NCI-H748 treated with DMSO at 0.1 percent for 48 hours (cell line): ENCODE results near the gene CUBN.
"Not testable (repeated sequence)": the region's sequence is repeated elsewhere in the genome, so short reads cannot be mapped to it uniquely, and the experiment has no call there.

Source experiments
- DNase-seq: peaks from one replicate; lab custom pipeline; 2025; lab: John Stamatoyannopoulos, UW

The CUBN gene

DNA sequence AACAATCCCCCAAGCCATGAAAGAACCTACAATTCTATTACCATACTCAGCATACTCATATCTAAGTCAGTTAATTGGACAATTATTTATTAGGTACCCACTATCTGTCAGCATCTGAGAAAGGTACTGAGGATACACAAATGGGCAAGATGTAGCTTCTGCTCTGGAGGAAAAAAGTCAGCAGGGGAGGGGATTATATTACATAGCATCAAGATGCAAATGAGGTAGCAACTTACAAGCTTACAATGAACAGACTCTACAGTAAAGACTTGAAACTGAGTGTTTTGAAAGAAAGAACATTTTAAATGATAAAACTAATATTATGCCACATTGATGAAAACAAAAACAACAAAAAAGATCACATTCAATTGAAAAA is 10.8 kb upstream of the CUBN start:
- DNase-seq = no peak

DNA sequence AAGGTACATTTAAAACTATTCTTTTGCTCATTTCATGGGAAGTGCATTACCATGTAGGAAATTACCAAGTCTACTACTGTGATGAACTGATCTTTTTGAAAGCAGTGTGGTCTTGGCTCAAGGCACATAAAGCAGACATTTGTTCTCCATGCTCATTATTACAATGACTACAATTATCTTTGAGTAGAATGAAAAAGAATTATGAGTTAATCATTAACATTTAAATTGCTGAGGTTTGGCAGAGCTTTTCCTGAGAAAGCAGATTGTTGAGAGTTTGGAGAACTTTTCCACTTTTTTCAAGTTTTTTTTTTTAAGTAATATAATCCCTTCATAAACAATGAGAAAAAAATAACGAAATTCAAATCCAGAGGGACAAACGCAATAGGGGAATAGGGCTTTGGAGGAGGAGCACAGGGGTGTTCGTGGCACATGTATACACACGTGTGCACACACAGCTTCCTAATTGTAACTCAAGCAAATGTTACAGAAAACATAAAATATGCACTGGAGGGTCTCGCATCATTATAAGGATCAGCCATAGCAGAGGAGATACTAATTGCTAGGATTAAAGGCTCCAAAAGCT is 8.9 kb upstream of the CUBN start:
- no peak for DNase-seq

DNA sequence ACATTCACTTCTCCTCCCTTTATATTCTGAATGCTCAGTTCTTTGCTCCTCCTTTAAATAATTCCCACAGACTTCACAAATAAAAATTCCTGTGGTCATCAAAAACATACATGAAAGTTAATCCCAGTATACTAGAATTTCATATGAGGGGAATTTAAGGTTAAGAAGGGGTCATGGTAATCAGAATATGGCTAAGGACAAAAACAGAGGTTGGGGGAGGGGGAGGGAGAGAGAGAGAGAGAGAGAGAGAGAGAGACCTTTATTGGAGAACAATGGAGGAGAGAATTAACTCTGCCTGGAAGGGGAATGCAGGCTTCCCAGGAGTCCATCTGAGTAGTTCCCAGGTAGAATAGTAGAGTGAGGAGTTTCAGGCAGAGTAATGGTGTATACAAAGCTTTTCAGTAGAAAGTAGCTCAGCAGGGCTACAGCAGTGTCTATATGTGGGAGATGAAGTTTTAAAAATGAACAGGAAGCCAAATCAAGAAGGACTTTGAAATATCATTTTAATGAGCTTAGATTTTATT is 5.2 kb upstream of the CUBN start:
- no peak for DNase-seq

DNA sequence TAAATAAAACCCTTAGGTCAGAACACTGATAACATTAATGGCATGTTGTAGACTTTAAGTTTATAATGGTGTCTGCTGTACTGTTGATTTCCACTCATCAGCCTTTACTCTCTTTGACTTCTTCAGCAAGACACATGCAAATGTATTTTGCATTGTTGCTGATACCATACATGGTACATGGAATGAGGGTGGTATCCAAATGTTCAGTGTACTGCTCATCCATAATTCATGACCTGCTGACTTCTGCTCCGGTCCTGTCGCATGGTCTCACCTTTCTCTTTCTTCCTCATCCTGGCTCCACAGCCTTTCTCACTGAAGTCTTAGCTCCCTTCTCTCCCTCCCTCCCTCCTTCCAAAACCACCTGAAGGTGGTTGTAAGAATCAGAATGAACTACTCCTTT is 4.7 kb upstream of the CUBN start:
- no peak for DNase-seq

DNA sequence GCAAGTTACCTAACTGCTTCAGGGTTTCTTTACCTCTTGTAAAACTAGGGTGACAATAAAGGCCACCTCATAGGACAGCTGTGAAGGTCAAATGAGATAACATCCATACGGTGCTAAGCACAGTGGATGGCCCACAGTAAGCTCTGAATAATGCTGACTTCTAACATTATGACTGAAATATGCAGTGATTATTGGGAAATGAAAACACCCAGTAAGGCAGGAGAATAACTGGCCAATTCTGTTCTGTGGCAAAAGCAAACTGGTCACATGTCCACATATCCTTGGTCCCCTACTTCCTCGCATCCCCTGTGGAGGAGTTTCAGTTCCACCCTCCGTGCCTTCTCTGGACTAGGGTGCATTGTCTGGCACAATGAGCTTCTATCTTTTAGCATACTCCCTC is 1.4 kb downstream of the CUBN start:
- no peak for DNase-seq

DNA sequence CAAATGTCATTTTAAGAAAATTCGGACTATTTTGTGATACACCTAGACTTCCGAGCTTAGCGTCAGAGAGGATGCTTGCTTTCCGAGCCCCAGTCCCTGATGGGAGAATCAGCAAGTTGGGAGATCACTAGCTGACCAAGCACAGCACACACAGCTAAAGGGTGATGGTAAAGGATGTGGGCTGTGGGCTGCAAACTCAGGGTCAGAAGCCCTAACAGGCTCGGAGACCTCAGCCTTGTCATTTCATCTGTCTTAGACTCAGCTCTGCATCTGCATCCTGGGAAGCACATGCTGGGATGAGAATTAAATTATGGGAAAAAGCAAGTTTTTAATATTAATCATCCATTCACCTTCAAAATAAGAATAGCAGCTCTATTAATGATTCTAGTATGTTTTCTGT is 3.3 kb downstream of the CUBN start:
- DNase-seq = no peak

DNA sequence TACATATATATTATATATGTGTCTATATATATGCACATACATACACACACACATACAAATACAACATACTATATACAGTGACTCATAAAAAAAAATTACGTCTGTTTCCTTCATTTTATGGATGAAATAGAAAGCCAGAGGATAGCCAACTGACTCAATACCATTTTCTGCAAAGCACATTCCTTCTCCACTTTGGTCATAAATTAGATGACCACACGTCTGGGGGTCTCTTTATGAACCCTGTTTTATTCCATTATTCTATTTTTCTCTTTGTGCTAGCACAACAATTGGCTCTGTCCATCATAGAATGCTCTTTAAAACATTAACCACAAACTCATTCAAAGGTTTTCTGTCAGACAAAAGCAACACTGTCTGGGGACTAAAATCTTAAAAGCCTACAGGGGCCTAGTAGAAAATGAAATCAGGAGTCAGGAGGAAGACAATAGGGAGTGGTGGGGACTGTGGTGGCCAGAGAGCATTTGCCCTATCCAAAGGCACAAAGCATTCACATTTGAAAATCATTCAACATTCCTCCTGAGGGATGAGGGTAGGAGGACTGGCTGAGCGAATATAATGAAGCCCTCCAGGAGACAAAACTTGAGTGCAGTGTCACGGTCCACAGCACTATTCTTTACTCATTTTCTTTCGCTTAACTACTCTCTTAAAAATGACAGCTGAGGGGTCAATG is 4.3 kb downstream of the CUBN start:
- DNase-seq = no peak

DNA sequence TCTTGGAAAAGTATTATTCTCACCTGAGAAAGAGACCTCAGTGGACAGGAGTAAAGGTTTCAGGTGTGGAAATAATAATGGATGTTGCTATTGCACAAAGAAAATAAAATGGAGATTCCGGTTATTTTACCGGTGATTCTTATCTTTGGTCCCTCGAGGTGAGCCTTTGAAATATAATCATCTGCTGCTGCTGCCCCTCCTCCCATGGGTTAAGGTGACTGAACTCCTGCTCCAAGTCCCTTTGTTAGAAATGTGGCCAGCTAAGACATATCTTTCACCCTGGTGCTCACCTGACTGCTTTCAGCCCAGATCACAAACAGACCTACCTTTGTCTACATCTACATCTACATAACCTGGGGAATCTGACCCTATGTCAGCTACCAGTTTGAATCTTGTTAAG is 5.7 kb downstream of the CUBN start:
- DNase-seq = no peak

DNA sequence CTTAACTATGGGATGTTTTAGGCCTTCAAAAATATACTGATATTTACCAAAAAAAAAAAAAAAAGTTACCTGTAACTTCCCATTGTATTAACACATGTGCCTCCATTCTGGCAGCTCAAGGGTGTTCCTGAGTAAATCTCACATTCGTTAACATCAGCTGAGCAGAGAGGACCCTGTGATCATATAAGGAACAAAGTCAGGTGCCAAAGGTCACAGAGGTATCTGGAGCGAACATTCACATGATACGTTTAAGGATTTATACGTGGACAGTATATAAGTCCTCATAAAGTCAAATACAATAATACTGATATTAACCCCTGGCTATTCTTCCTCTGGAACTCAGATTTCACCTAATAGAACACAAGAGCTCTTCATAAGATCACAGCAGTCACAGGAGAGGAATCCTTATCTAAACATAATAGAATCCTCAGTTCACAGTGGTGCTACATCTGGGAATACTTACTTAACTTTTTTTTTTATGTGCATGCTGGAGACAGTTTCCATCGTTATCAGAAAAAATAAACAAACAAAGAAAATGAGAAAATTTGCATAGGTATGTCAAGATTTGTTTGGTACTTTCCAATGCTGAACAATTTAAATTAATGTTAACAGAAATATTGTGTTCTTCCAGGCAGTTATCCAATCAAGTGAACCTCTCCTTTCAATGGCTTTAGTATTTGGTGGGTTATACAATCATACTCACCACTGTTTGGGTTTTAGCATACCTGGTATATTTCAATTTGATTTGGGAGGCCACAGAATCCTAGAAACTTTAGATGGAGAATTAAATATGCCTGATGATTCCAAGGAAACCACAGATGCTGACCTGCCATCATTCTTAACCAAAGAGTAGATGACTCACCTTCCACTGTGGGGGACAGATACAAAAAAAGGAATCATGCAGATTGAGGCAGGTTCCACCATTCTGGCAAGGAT is 6.6 kb downstream of the CUBN start:
- no peak for DNase-seq

DNA sequence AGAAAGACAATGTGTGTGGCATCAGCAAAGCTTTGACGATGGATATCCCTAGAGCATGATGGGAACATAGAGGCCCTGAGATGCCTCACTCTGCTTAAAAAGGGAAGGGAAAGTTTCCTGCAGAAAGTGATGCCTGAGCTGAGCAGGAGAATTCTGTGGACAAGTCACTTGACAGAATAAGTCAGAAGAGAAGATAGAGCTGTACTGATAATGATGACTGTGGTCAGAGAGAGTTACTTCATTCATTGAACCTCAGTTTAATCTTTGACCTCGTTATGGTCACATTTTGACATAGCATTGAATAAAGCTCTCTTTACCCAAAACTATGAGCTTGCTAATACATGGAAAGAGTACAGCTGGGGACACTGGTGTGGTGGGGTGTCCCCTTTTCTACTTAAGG is 7.6 kb downstream of the CUBN start:
- no peak for DNase-seq

DNA sequence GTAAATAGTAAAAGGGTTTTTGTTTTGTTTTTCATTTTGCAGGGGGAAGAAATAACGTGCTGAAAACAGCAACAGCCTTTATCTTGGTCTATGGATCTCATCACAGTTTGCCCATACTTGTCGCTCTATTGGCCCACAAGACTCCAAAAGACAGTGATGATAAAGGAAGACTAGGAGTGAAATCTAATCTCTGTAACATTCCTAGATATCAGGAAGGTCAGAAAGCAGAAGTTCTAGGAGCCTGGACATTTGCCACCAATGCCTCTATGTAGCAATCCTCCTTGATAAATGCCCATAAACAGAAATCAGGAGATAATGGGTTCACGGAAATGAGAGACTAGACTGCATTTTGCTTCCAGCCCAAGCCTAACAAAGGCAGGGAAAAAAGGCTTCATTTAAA is 8.9 kb downstream of the CUBN start:
- DNase-seq = no peak

DNA sequence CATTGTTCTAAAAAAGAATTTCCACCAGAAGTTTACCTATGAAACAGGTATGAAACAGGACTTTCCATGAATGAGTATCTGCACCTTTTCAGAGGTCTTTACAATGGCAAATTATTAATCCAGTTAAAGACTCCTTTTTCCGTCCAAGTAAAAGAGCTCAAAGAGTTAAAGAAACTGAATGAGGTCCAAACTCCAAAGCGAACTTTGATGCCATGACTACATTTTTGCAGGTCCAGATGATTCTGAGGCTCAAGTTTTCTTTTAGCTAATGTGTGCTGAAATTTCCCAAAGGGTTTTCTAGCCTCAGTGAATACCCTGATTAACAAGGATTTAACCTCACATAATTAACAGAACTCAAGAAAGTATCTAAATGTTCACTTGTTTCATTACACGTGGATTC is 9.8 kb downstream of the CUBN start:
- DNase-seq = no peak

DNA sequence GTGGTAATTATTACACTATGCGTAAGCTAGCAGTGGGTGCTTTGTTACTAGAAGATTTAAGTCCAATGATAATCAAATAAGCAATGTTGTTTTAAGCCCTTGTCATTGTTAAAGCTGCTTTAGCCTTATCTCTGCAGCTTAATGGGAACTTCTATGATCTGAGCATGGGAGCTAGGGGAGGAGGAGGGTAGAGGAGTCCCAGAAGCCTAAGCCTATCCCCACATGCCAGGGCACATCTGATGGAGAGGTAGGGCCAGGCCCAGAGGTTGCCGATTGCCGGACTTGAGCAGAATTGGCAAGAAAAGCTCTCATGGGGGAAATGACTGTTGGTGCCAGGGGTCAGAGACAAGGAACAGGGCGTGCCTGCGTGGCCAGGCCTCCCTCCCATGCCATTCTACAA is 13.4 kb downstream of the CUBN start:
- DNase-seq = no peak

DNA sequence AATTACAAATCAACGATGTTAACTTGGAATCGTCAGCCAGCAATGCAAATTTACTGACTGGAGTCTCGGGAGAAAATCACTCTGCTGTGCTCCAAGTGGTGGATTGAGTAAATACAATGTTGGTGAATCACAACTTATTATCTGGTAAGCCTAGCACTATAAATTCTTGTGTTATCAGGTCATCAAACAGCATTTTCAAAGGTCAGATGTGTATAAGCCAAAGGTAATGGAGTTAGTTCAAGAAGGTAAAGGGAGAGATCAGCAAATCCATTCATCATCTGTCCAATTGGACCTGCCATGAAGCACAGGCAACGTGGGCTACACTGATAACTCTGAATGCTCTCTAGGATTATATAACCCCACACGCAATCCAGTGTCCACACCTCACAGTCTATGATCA is 13.9 kb downstream of the CUBN start:
- DNase-seq = no peak

DNA sequence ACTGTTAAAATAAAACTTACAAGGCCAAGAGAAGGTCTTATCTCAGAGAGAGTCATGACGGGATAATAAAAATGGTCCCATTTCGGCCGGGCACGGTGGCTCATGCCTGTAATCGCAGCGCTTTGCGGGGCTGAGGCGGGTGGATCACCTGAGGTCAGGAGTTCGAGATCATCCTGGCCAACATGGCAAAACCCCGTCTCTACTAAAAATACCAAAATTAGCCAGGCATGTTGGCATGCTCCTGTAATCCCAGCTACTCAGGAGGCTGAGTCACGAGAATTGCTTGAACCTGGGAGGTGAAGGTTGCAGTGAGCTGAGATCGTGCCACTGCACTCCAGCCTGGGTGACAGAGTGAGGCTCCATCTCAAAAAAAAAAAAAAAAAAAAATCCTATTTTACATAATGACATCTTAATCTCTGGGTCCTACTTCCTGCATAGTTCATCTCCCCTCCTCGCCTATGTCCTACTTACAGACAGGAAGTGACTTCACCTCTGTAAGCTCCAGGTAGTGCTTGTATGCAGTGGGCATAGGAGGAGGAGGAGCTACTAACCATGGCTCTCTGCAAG is 14.7 kb downstream of the CUBN start:
- DNase-seq = not testable (repeated sequence)

DNA sequence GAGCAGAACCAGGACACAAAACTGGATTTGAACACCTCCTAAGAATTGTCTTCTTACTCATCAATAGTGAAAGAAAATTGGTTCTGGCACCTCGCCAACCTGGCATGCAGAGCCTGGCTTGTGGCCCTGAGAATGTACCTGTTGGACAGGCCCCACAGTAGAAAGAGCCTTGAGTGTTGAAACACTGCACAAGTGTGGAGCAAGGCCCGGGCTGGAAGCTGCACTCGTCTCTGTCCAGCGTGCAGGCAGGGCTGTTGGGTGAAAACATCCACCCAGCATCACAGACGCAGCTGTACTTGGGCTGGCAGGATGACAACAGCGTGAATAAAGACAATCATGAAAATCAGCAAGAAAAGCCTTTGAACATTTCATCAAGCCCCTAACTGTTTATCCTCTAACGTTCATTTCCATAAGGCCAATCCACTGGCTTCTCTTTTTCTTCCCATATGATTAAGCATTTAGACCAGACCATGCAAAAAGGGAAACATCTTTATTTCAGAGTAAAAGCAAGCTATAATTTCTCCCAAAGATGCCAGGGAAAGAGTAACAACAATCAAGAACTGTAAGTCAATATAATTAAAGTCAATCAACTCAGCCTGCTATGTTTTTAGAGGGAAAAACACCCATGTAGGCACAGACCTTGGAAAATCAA is 15.6 kb downstream of the CUBN start:
- DNase-seq = no peak

DNA sequence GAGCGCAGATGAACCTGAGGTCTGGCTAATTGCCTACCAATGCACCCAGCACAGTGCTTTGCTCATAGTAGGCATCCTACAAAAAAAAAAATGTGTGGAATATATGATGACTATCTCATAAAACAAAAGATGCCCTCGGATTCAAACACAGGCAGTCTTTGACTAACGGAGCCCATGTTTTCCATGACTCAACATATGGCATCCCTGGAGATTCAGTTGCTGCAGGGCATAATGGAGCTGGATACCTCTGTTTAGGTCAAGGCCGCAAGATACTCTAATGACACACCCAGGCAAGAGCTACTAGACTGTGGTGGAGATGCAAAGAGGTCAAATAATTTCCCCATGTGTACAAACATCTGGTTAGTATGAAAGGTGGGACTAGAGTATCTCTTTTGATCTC is 16.3 kb downstream of the CUBN start:
- DNase-seq = no peak

DNA sequence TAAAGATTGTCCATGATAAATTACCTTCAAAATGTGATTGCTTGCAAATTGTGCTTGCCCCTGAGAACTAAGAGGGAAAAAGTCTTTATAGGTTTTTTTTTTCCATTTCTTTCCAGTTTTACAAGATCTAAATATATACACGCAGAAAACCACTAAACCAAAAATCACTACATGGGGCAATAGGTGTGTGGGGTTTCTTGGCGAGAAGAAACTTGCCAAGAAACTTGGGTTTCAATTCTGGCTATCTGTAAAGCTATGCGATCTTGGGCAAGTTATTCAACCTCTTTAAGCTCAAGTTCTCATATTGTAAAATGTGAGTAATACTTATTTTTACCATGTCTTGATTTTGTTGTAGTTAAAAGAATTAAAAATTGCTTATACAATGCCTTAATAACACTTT is 17.0 kb downstream of the CUBN start:
- no peak for DNase-seq

DNA sequence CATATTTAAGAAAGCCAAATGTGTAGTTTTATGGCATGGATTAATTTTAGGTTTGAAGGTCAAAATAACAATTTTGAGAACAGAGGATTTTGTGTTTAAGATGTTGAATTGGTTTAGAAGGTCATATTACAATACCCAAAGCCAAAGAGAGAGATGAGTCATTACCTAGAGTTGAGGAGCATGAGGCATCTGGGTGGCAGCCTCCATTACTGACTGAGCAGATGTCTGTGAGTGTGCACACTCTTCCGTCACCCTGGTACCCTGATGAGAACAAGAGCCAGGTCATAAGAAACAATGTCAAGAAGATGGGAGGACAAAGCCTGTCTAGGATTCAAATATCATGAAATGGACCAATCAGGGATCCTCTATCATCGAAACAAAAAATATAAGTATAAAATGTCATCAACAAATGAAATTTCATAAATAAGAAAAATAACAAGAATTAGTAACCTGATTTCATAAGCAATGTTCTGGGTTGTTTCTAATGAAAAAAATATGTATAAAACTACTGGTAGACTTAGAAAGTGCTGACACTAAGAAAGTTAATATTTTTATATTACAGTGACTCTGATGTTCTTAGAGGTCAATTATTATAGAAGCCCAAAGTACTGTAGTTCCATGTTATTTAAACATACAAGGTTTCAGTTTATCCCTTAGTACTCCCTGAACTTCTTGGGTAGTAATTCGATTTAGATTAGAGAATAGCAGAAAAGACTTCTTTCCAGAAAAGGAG is 20.0 kb downstream of the CUBN start:
- no peak for DNase-seq

DNA sequence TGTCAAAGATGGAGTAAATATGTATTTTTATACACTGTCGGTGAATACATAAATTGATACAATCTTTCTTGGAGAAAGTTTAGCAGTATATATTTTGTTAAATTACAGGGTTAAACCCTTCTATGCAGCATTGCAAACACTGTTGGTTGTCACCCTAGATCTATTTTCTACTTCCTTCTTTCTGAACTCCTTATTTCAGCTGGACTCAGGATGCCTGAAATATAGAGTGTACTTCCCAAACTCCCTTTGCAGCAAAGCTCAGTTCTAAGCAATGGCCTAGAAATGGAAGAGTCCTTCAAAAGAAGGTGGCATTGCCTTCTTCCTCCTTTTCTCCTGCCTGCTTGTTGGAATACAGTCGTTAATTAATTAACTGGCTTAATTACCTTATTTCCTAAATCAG is 20.6 kb downstream of the CUBN start:
- DNase-seq = no peak

DNA sequence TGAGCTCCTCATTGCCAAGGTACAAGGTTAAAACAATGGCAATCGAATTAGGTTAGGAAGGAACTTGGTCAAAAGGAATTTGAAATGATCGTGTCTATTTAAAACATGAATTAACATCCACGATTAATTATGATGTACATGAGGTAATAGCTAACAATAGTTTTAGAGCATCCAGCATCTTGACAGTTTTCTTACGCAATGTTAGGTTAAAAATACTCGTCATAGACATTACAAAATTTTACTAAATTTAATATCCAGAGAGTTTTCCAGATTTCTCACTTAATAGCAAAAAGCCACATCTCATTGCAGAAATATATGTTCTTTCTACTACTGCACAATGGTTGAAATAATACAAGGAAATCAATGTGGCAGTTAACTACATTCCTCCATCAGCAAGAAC is 22.6 kb downstream of the CUBN start:
- no peak for DNase-seq

DNA sequence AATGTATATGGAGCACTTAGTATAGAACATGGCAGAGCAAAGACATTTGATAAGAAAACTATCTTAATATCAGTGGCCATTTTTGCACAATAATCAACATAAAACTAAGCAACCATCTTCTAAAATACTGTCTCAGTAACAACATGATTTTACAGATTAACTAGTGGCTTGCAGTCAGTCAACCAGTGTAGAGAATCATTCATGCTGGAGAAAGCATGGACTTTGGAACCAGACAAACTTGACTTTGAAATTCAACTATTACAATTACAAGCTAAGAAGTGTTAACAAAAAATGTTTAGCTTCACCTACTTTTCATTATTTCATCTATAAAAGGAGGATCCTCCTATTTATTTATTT is 27.7 kb downstream of the CUBN start:
- DNase-seq = no peak
